HuH-7.5 (cell line): Measurements from ENCODE around the gene HEYL.

Experiments
- DNase-seq: peaks from one replicate; pipeline ENCODE4 v3.0.0; 2011; ENCODE audit warnings: low spot score

HEYL gene

GRCh38 chr1:39663559-39663958, 24.1 kb upstream of the HEYL start:
- DNase-seq, result no peak

GRCh38 chr1:39662861-39663260, 23.4 kb upstream of the HEYL start:
- DNase-seq, result no peak

DNA sequence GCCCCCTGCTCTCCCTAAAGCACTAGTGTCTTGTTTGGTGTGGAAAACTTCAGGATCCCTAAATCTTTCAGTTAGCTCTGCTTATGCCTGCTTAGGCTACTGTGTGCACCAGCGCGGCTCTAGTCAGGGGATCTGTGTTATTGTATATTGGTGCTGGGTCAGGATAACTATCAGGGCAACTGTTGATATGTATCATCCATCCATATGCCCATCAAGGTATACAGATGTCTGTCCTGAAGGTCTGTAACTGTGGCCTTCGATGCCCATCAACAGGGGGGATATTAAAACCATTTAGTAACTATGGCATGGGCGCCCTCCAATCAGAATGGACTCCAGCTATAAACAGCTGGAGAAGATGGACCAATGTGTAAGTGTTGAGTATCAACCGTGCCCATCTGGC, 20.1 kb upstream of the HEYL start:
- DNase-seq, result no peak

GRCh38 chr1:39659110-39659509, 19.7 kb upstream of the HEYL start:
- DNase-seq, result no peak

GRCh38 chr1:39657923-39658485, 18.6 kb upstream of the HEYL start:
- DNase-seq, result peak; percentile 72

DNA sequence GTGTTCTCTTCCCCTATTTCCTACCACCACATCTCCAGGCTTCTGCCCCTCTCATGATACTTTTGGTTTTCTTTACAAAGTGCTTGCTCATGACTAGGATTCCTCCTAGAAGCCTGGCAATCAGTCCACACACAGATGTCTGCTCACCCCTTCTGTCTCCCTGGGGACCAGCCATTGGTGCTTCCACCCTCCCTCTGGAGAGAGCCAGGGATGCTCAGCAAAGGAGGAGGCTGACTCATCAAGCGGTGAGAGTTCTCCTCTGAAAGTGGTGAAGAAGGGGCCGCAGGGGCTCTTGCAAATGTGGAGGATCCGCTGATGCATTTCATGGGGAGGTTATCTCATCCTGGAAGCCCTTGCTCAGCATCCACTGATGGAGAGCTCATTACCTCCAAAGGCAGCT, 18.0 kb upstream of the HEYL start:
- DNase-seq, result no peak

DNA sequence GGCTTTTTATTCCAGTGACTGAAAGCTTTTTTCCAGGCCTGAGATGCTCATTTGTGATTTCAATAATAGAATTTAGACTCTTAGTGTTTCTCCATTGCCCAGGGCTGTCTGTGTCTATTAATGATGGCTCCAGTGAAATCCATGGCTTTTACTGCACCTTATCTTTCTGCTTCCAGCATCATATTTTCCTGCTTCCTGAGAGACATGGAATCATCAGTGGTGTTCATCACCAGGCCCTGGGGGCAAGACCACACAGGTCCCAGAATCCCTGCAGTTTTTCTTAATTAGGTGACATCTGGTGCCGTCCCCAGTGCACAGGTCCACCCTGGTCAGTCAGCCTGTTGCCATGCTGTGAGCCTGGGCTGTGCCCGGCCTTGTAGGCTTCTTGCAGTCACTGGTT, 16.9 kb upstream of the HEYL start:
- no peak for DNase-seq

- no peak for DNase-seq
Observed at GRCh38 chr1:39655578-39656268, 16.3 kb upstream of the HEYL start.

GRCh38 chr1:39654291-39654690, 14.8 kb upstream of the HEYL start:
- DNase-seq, result no peak

GRCh38 chr1:39653546-39654031, 14.1 kb upstream of the HEYL start:
- DNase-seq, result no peak

- no peak for DNase-seq
Observed at GRCh38 chr1:39652554-39652953, 13.1 kb upstream of the HEYL start.

DNA sequence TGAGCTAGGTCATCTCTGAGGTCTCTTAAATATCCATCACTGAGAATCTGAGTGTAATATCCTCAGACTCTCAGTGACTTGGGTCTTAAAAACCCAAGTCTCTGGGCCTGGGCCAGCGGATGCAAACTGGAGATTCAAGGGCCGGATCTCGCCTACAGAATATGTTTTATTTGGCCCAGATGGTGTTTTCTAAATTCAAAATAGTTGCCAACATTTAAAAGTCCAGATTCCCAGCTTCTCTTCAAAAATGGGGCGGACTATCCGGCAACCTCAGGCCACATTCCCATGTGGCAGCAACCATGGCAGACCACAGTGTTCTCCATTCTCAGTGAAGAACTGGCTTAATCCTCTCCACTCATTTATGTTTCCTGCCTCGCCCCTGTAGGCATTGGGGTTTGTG, 12.7 kb upstream of the HEYL start:
- DNase-seq, result no peak

- DNase-seq, result no peak
Observed at GRCh38 chr1:39650431-39650830, 11.0 kb upstream of the HEYL start.

DNA sequence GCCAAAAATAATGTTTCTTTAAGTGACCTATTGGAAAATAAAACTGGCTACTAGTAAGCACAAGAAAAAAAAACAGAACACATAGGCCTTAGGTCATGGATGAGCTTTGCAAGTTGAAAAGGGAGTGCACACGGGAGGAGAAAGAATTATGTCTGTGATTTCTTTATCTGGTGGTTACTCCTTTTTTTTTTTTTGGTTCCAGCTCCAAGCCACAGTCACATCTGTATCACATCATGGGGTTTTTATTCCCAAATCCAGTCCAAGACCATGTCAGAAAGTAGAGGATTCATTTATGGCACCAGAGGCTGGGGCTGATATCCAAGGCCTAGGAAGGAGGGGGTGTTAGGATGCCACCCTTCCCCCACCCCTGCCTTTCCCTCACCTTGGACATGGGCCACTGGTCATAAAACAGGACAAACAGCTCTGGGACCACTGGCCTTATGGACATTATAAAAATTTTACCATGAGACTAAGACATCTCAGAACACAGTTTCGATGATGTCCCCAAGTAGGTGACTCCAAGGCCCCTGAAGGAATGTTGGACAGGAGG, 10.3 kb upstream of the HEYL start:
- no peak for DNase-seq

DNA sequence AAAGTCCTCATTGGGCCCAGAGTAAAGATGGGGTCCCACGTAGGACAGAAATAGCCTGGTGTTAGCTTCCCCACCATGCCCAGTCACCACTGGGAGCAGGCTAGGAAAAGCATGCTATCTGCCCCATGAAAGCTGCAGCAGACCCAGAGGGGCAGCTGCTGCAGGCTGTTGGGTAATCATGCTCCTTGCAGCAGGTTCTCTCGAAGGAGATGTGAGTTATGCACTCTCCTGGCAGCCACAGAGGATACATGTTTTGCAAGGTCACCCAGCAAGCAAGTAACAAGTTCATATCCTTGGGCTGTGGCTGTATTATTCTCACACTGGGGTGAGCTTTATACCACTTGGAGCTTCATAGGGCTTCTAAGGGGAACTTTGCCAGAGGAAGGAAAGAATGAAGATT, 9.1 kb upstream of the HEYL start:
- DNase-seq, result no peak

- no peak for DNase-seq
Observed at GRCh38 chr1:39647247-39647646, 7.8 kb upstream of the HEYL start.

DNA sequence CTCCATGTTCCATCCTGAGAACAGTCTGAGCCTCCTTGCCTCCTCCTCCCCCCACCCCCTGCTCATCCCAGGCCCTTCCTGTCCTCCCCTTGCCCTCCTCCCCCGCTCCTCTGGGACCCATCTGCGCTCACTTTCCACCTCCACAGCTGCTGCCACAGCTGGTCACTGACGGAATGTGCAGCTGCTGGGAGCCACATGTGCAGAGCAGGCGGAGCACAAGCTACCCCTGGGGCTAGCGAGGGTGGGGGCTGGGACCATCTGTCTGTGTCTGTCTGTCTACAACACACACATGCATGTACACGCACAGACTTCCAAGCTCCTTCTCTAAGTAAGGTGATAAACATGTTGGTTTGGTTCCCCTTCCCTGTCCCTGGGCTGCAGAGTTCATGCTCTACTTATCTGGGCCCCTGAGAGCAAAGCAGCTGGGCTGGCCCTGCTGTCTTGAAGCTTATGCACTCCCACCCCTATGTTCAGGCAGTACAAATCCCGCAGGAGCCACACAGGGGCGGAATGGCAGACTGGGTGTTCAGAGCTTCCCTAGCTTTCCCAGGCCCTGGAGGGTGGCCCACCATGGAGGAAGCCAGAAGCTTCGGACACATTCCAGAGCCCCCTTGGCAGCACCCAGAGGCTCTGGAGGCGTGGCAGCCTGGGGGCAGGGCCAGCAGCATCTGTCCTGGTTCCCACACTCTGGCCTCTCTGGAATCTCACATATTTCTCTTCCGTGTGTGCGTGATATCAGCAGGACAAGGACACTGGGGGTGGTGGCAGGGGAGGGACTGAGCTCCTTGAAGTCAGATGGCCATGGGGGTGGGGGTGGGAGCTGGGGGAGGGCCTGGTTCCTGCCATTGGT, 7.0 kb upstream of the HEYL start:
- DNase-seq, result no peak

DNA sequence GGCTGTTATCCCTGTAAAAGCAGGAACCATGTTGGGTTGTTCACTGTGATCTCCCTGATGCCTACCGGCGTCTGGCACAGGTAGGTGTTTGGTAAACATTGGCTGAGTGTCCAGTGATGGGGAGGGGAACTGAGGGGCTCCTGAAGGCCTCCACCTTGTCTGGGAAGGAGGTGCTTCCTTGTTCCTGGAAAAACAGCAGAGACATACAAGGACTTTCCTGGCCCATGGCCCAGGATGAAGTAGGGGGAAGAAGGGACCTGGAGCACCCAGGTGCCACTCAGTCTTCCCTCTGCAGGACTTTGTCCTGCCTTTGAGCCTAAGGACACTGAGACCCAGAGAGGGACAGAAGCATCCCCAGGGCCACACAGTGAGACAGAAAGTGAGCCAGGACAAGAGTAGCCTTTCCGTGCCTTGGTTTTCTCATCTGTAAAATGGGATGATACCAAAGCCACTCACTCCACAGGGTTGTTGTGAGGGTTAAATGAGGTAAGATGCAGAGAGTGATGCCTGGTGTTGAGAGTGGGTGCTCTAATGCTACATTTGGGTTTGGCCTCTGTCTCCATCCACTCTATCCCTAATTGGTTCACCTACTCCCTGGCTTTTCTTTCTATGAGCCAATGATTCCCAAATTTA, 6.1 kb upstream of the HEYL start:
- no peak for DNase-seq

GRCh38 chr1:39643705-39644104, 4.3 kb upstream of the HEYL start:
- no peak for DNase-seq

- no peak for DNase-seq
Observed at GRCh38 chr1:39642796-39643195, 3.4 kb upstream of the HEYL start.

DNA sequence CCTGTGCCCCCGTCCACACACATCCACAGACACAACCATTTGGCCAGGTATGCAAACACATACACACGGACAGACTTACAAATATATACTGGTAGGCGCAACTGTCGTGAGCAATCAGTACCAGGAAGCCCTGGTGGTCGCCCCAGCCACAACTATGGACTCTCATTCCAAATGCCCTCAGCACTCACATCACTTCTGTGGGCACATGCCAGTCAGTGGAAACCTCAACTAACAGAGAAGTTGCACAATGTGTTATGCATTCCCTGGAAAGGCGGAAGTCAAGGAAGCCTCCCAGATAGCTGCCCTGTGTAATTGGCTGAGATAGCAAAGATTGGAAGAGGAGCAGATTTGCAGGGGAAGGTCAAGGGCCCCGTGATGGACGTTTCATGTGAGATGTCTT, 1.4 kb upstream of the HEYL start:
- DNase-seq, result no peak

- no peak for DNase-seq
Observed at GRCh38 chr1:39638965-39639304, 508 bp downstream of the HEYL start.

DNA sequence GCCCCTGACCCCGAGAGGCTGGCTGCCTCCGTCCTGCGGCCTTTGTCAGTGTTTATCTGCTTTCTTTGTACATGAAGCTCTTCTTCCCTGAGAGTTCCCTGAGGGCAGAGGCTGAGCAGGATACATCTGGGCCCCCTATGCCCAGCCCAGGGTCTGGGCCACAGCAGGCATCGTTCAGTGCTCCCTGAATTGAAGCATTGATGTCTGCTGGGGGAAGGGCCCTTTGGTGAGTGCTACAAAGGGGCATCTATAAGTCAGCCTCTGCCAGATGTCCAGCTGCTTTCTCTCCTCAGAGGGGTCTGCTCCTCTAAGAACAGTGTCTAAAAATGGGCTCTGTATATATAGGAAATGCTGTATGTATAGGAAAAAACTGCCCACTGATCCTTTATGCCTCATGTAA, 2.1 kb downstream of the HEYL start:
- no peak for DNase-seq
